Liver (tissue), 9 donors: ENCODE data around the gene CFAP221. TPM values are rescaled to one million over a fixed set of nuclear protein-coding genes. Genes with fewer than 3 reads are reported as not detected.

ENCODE experiments used
- DNase-seq: peaks from one replicate; pipeline ENCODE4 v3.0.0-alpha.2; 2017; ENCODE audit warnings: low spot score
- H3K27ac ChIP-seq, 2 donors: one replicate each; pipeline ENCODE4 v1.7.0; 2013; ENCODE audit warnings: inconsistent platforms in 2 of 2, low read length in 2 of 2, control low read depth in 1 of 2, low read depth in 1 of 2, mild to moderate bottlenecking in 1 of 2
- H3K27me3 ChIP-seq, 4 donors: one replicate each; pipeline versions ENCODE4 v1.6.1 to v1.7.0; 2013; ENCODE audit warnings: low read length in 3 of 4, inconsistent platforms in 1 of 4, mild to moderate bottlenecking in 1 of 4, moderate library complexity in 1 of 4; ENCODE audit not compliant: control insufficient read depth in 4 of 4, insufficient read depth in 4 of 4
- H3K36me3 ChIP-seq, 4 donors: one replicate each; pipeline versions ENCODE4 v1.6.1 to v1.7.0; 2013; ENCODE audit warnings: low read length in 3 of 4, mild to moderate bottlenecking in 3 of 4, low read depth in 1 of 4, moderate library complexity in 1 of 4; ENCODE audit not compliant: control insufficient read depth in 4 of 4, insufficient read depth in 3 of 4
- H3K4me1 ChIP-seq, 4 donors: one replicate each; pipeline versions ENCODE4 v1.6.1 to v1.7.0; 2013; ENCODE audit warnings: low read length in 3 of 4, mild to moderate bottlenecking in 3 of 4, moderate library complexity in 1 of 4; ENCODE audit not compliant: control insufficient read depth in 4 of 4, insufficient read depth in 4 of 4
- H3K4me3 ChIP-seq, 3 donors: one replicate each; pipeline versions ENCODE4 v1.6.1 to v1.7.0; 2013; ENCODE audit warnings: low read length in 3 of 3, control low read depth in 1 of 3, low read depth in 1 of 3, mild to moderate bottlenecking in 1 of 3
- H3K9ac ChIP-seq, 2 donors: one replicate each; pipeline ENCODE4 v1.7.0; 2013; ENCODE audit warnings: low read length in 2 of 2, mild to moderate bottlenecking in 2 of 2, moderate library complexity in 2 of 2, control low read depth in 1 of 2, low read depth in 1 of 2
- H3K9me3 ChIP-seq, 4 donors: one replicate each; pipeline versions ENCODE4 v1.6.1 to v1.7.0; 2013; ENCODE audit warnings: low read length in 3 of 4; ENCODE audit not compliant: control insufficient read depth in 4 of 4
- ATF3 ChIP-seq: IDR thresholded peaks from 2 replicates; pipeline ENCODE4 v1.6.1; 2016; ENCODE audit warnings: antibody characterized with exemption
- FOXA1 ChIP-seq: IDR thresholded peaks from 2 replicates; pipeline ENCODE4 v1.6.1; 2016; ENCODE audit warnings: antibody characterized with exemption
- FOXA2 ChIP-seq: IDR thresholded peaks from 2 replicates; pipeline ENCODE4 v1.6.1; 2016; ENCODE audit warnings: antibody characterized with exemption
- GABPA ChIP-seq, 2 donors: IDR thresholded peaks in 1 of 2; conservative IDR thresholded peaks in 1 of 2; 2 replicates each; pipeline ENCODE4 v1.6.1; 2016; ENCODE audit warnings: antibody characterized with exemption in 2 of 2, mild to moderate bottlenecking in 1 of 2, moderate library complexity in 1 of 2
- HNF4A ChIP-seq, 2 donors: conservative IDR thresholded peaks; 2 replicates each; pipeline ENCODE4 v1.6.1; 2016; ENCODE audit warnings: antibody characterized with exemption in 2 of 2, mild to moderate bottlenecking in 2 of 2
- HNF4G ChIP-seq: IDR thresholded peaks from 2 replicates; pipeline ENCODE4 v1.6.1; 2016; ENCODE audit warnings: antibody characterized with exemption
- JUND ChIP-seq, 2 donors: IDR thresholded peaks; 2 replicates each; pipeline ENCODE4 v1.6.1; 2016; ENCODE audit warnings: antibody characterized with exemption in 2 of 2
- MAX ChIP-seq: IDR thresholded peaks from 2 replicates; pipeline ENCODE4 v1.6.1; 2016; ENCODE audit warnings: antibody characterized with exemption
- NR2F2 ChIP-seq: IDR thresholded peaks from 2 replicates; pipeline ENCODE4 v1.6.1; 2016; ENCODE audit warnings: antibody characterized with exemption
- RAD21 ChIP-seq, 2 donors: IDR thresholded peaks; 2 replicates each; pipeline ENCODE4 v1.6.1; 2016; ENCODE audit warnings: antibody characterized with exemption in 2 of 2, mild to moderate bottlenecking in 2 of 2
- RXRA ChIP-seq, 2 donors: IDR thresholded peaks; 2 replicates each; pipeline ENCODE4 v1.6.1; 2017 to 2018; ENCODE audit warnings: antibody characterized with exemption in 2 of 2, mild to moderate bottlenecking in 1 of 2
- SP1 ChIP-seq: IDR thresholded peaks from 2 replicates; pipeline ENCODE4 v1.6.1; 2018; ENCODE audit warnings: antibody characterized with exemption, mild to moderate bottlenecking
- TAF1 ChIP-seq: conservative IDR thresholded peaks from 2 replicates; pipeline ENCODE4 v1.6.1; 2016; ENCODE audit warnings: antibody characterized with exemption, mild to moderate bottlenecking
- YY1 ChIP-seq: IDR thresholded peaks from 2 replicates; pipeline ENCODE4 v1.6.1; 2016; ENCODE audit warnings: antibody characterized with exemption, mild to moderate bottlenecking
- WGBS: extraction: QIAGEN DNeasy Blood & Tissue Kit; methylation state at CpG from one replicate; pipeline ENCODE4 v1.1.7; 2013; 5-methylcytosine and 5-hydroxymethylcytosine counted together
- polyA plus RNA-seq, 2 donors: library from polyadenylated mRNA; stranded (reverse) in 1 of 2; unstranded in 1 of 2; fragments of 200-250 nt in 1 of 2; fragments of >200 nt in 1 of 2; fragmentation: Nextera tagmentation in 1 of 2; extraction: Ambion mirVana in 1 of 2; gene quantifications; one replicate each; pipeline versions ENCODE4 v1.2.1 to v1.2.3, GENCODE V29; 2013 to 2015
- total RNA-seq, 2 donors: library from RNA; depleted of rRNA; stranded (reverse); fragments of >200 nt; gene quantifications; one replicate each; pipeline ENCODE4 v1.2.3, GENCODE V29; 2014
- TF ChIP-seq, protein P1 (sequence below): IDR thresholded peaks from 2 replicates; pipeline ENCODE4 v1.6.1; 2016; ENCODE audit warnings: antibody characterized with exemption, mild to moderate bottlenecking
- donor health status: healthy.
- donor health status: healthy.
- donor health status: healthy.
- donor health status: healthy.
- donor health status: healthy.

Gene CFAP221
- total and polyA plus RNA-seq, 4 donors = 0.23 to 3.1 (median 1.2) TPM

- no peak for TF ChIP-seq HNF4A (conservative IDR thresholded peaks at IDR 0.05)
- no peak for TF ChIP-seq SP1
- H3K36me3 ChIP-seq = no peaks in the 10 kb centered on the region
- no peaks in the 10 kb centered on the region for H3K4me1 ChIP-seq
- WGBS = 99% methylated on average over 5 of the region's 5 CpGs
- H3K9me3 ChIP-seq = no peaks in the 10 kb centered on the region
- no peak overlapping the region for H3K9ac ChIP-seq
- H3K27me3 ChIP-seq = no peaks in the 10 kb centered on the region
- DNase-seq = peak; percentile 6
- H3K27ac ChIP-seq = no peak overlapping the region
- no peak overlapping the region for H3K4me3 ChIP-seq
Measured at GRCh38 chr2:119672161-119672862, 128.1 kb downstream of the CFAP221 start.

GRCh38 chr2:119673796-119674195 is 129.5 kb downstream of the CFAP221 start:
- Histone ChIP-seq H3K27me3 (no peaks in the 10 kb centered on the region), H3K4me3 (no peak overlapping the region), H3K27ac (no peak overlapping the region), H3K9me3 (no peaks in the 10 kb centered on the region), H3K36me3 (no peaks in the 10 kb centered on the region), H3K9ac (no peak overlapping the region), H3K4me1 (peaks cover 0 to 13% (median 5%) of the 10 kb centered on the region in 4 donors)
- TF ChIP-seq FOXA2 (no peak), YY1 (no peak), GABPA (IDR thresholded peaks at IDR 0.05 in 1 of 2, conservative IDR thresholded peaks at IDR 0.05 in 1 of 2) (no peak), ATF3 (no peak), JUND (IDR thresholded peaks at IDR 0.05) (no peak), NR2F2 (no peak), SP1 (no peak), HNF4G (no peak), MAX (no peak), TAF1 (no peak), RAD21 (IDR thresholded peaks at IDR 0.05) (no peak), RXRA (IDR thresholded peaks at IDR 0.05) (no peak), FOXA1 (no peak), HNF4A (conservative IDR thresholded peaks at IDR 0.05) (no peak)
- TF ChIP-seq, protein P1, sequence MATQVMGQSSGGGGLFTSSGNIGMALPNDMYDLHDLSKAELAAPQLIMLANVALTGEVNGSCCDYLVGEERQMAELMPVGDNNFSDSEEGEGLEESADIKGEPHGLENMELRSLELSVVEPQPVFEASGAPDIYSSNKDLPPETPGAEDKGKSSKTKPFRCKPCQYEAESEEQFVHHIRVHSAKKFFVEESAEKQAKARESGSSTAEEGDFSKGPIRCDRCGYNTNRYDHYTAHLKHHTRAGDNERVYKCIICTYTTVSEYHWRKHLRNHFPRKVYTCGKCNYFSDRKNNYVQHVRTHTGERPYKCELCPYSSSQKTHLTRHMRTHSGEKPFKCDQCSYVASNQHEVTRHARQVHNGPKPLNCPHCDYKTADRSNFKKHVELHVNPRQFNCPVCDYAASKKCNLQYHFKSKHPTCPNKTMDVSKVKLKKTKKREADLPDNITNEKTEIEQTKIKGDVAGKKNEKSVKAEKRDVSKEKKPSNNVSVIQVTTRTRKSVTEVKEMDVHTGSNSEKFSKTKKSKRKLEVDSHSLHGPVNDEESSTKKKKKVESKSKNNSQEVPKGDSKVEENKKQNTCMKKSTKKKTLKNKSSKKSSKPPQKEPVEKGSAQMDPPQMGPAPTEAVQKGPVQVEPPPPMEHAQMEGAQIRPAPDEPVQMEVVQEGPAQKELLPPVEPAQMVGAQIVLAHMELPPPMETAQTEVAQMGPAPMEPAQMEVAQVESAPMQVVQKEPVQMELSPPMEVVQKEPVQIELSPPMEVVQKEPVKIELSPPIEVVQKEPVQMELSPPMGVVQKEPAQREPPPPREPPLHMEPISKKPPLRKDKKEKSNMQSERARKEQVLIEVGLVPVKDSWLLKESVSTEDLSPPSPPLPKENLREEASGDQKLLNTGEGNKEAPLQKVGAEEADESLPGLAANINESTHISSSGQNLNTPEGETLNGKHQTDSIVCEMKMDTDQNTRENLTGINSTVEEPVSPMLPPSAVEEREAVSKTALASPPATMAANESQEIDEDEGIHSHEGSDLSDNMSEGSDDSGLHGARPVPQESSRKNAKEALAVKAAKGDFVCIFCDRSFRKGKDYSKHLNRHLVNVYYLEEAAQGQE = no peak
- DNase-seq = peak; percentile 17
- 95% methylated on average over 2 of the region's 2 CpGs for WGBS
